Measurements from ENCODE around the gene TAGAP. TPM values are rescaled to one million over a fixed set of nuclear protein-coding genes. Genes with fewer than 3 reads are reported as not detected.

The TAGAP gene
- total and polyA plus RNA-seq, 2 experiments from 2014 or later: 2.9 to 4.4 TPM

- Histone ChIP-seq H2AFZ (no peak overlapping the region), H3K4me3 (no peak overlapping the region), H3K4me1 (ENCODE audit: insufficient read depth) (peaks cover 11% of the 10 kb centered on the region), H3K9me3 (ENCODE audit: low read depth) (no peaks in the 10 kb centered on the region), H3K4me2 (no peak overlapping the region), H3K9me2 (replicated peaks; ENCODE audit: insufficient read depth) (no peaks in the 10 kb centered on the region), H3K27me3 (no peaks in the 10 kb centered on the region), H3K79me2 (no peaks in the 10 kb centered on the region), H3K27ac (no peak overlapping the region), H3K36me3 (replicated peaks; ENCODE audit: insufficient read depth, low read depth) (no peaks in the 10 kb centered on the region), H4K20me1 (ENCODE audit: insufficient read depth, poor library complexity, severe bottlenecking) (no peaks in the 10 kb centered on the region)
- TF ChIP-seq EZH2 (IDR thresholded peaks at IDR 0.05; ENCODE audit: borderline replicate concordance) (no peak), EZH2phosphoT487 (IDR thresholded peaks at IDR 0.05; ENCODE audit: low read depth, severe bottlenecking, unreplicated experiment) (no peak), CTCF (IDR thresholded peaks at IDR 0.05; ENCODE audit: poor library complexity) (no peak)
- WGBS (ENCODE audit: low lambda C conversion rate, missing lambda C conversion rate): 94% methylated on average over 12 of the region's 12 CpGs
- DNase-seq (ENCODE audit: low spot score): no peak
Measured at GRCh38 chr6:159053781-159054398, 9.1 kb upstream of the TAGAP start.

GRCh38 chr6:159052720-159053119 lies 7.9 kb upstream of the TAGAP start:
- WGBS (ENCODE audit: low lambda C conversion rate, missing lambda C conversion rate): 46% methylated on average over 3 of the region's 3 CpGs
- Histone ChIP-seq H3K4me2 (no peak overlapping the region), H3K4me1 (ENCODE audit: insufficient read depth) (peaks cover 11% of the 10 kb centered on the region), H3K9me3 (ENCODE audit: low read depth) (no peaks in the 10 kb centered on the region), H3K79me2 (no peaks in the 10 kb centered on the region), H3K4me3 (no peak overlapping the region), H4K20me1 (ENCODE audit: insufficient read depth, poor library complexity, severe bottlenecking) (no peaks in the 10 kb centered on the region), H2AFZ (no peak overlapping the region), H3K27ac (no peak overlapping the region), H3K9me2 (replicated peaks; ENCODE audit: insufficient read depth) (no peaks in the 10 kb centered on the region), H3K36me3 (replicated peaks; ENCODE audit: insufficient read depth, low read depth) (no peaks in the 10 kb centered on the region), H3K27me3 (no peaks in the 10 kb centered on the region)
- no peak for TF ChIP-seq EZH2phosphoT487 (IDR thresholded peaks at IDR 0.05; ENCODE audit: low read depth, severe bottlenecking, unreplicated experiment)
- no peak for TF ChIP-seq CTCF (IDR thresholded peaks at IDR 0.05; ENCODE audit: poor library complexity)
- no peak for TF ChIP-seq EZH2 (IDR thresholded peaks at IDR 0.05; ENCODE audit: borderline replicate concordance)
- DNase-seq (ENCODE audit: low spot score): no peak

GRCh38 chr6:159047891-159048685 lies 3.3 kb upstream of the TAGAP start:
- no peaks in the 10 kb centered on the region for H3K36me3 ChIP-seq (replicated peaks; ENCODE audit: insufficient read depth, low read depth)
- no peak overlapping the region for H3K4me2 ChIP-seq
- DNase-seq (ENCODE audit: low spot score): no peak
- H4K20me1 ChIP-seq (ENCODE audit: insufficient read depth, poor library complexity, severe bottlenecking): no peaks in the 10 kb centered on the region
- no peak overlapping the region for H3K4me3 ChIP-seq
- H3K9me3 ChIP-seq (ENCODE audit: low read depth): no peaks in the 10 kb centered on the region
- H3K79me2 ChIP-seq: no peaks in the 10 kb centered on the region
- H2AFZ ChIP-seq: no peak overlapping the region
- WGBS (ENCODE audit: low lambda C conversion rate, missing lambda C conversion rate): 52% methylated on average over 10 of the region's 10 CpGs
- H3K9me2 ChIP-seq (replicated peaks; ENCODE audit: insufficient read depth): no peaks in the 10 kb centered on the region
- no peak for TF ChIP-seq EZH2phosphoT487 (IDR thresholded peaks at IDR 0.05; ENCODE audit: low read depth, severe bottlenecking, unreplicated experiment)
- no peak for TF ChIP-seq CTCF (IDR thresholded peaks at IDR 0.05; ENCODE audit: poor library complexity)
- TF ChIP-seq EZH2 (IDR thresholded peaks at IDR 0.05; ENCODE audit: borderline replicate concordance): no peak
- H3K4me1 ChIP-seq (ENCODE audit: insufficient read depth): peaks cover 8% of the 10 kb centered on the region
- no peaks in the 10 kb centered on the region for H3K27me3 ChIP-seq
- no peak overlapping the region for H3K27ac ChIP-seq
